A549 (cell line): Measurements from ENCODE around the gene PHC1. TPM values are rescaled to one million over a fixed set of nuclear protein-coding genes. Genes with fewer than 3 reads are reported as not detected.

Source experiments
- ATAC-seq, 2 experiments: fragments of 200-7000 bp in 1 of 2; fragments of >200 bp in 1 of 2; cut with Nextera tagmentation in 1 of 2; cut with Tn5 transposase in 1 of 2; 3 replicates each; pipeline versions ENCODE4 v1.8.0 to v1.9.1; 2018 to 2020; ENCODE audit warnings: mild to moderate bottlenecking in 1 of 2, moderate library complexity in 1 of 2
- CTCF ChIA-PET: fragments of 300-600 bp; sonication (Branson Sonifier 250); formaldehyde crosslinking; extraction: SDS; loops from one replicate; lab custom pipeline; 2021; ENCODE audit warnings: antibody characterized with exemption, inconsistent platforms; lab: Yijun Ruan, JAX
- POLR2A ChIA-PET: fragments of 350-600 bp; formaldehyde crosslinking; extraction: SDS; loops from one replicate; lab custom pipeline; 2021; ENCODE audit warnings: antibody characterized with exemption, inconsistent platforms; lab: Yijun Ruan, JAX
- DNase-seq, 2 experiments: peaks; one replicate each; pipeline versions ENCODE4 v3.0.0 to v3.0.0-alpha.2; 2011 to 2016; ENCODE audit warnings: low read depth in 1 of 2, low spot score in 1 of 2
- FAIRE-seq: peaks from 2 replicates; lab custom pipeline; 2011; peaks lifted over from hg19 to GRCh38; lab: Jason Lieb, UNC
- H3K27ac ChIP-seq, 2 experiments: fragments of >200 bp; sonication (Bioruptor Twin); formaldehyde crosslinking; 3 replicates each; pipeline ENCODE4 v1.5.1; 2016 to 2017
- H3K4me1 ChIP-seq: fragments of >200 bp; sonication (Bioruptor Twin); formaldehyde crosslinking; 3 replicates; pipeline ENCODE4 v1.6.1; 2016
- H3K4me2 ChIP-seq: fragments of >200 bp; sonication (Bioruptor Twin); formaldehyde crosslinking; 3 replicates; pipeline ENCODE4 v1.6.1; 2016
- H3K4me3 ChIP-seq: fragments of >200 bp; sonication (Bioruptor Twin); formaldehyde crosslinking; 3 replicates; pipeline ENCODE4 v1.5.1; 2016
- H3K9me3 ChIP-seq: fragments of >200 bp; sonication (Bioruptor Twin); formaldehyde crosslinking; 3 replicates; pipeline ENCODE4 v1.6.1; 2016
- CBX2 ChIP-seq: fragments of 200-600 bp; sonication (generic); IDR thresholded peaks from 2 replicates; pipeline ENCODE4 v1.6.1; 2016; ENCODE audit warnings: low read depth, mild to moderate bottlenecking, borderline replicate concordance
- CBX8 ChIP-seq: fragments of 200-600 bp; sonication (generic); IDR thresholded peaks from 2 replicates; pipeline ENCODE4 v1.6.1; 2016
- CEBPB ChIP-seq, 2 experiments: fragments of >200 bp in 1 of 2; sonication (Bioruptor Twin) in 1 of 2; formaldehyde crosslinking in 1 of 2; IDR thresholded peaks; 2 replicates each; pipeline ENCODE4 v1.6.1; 2012 to 2016
- CHD2 ChIP-seq: fragments of 150-350 bp; IDR thresholded peaks from 2 replicates; pipeline ENCODE4 v1.6.1; 2014; ENCODE audit warnings: low read length; ENCODE audit not compliant: partially characterized antibody
- EHF ChIP-seq: fragments of 250-450 bp; sonication (Bioruptor Pico); IDR thresholded peaks from 2 replicates; pipeline ENCODE4 v1.5.0; 2020; ENCODE audit warnings: mild to moderate bottlenecking
- ESRRA ChIP-seq: fragments of 150-350 bp; IDR thresholded peaks from 2 replicates; pipeline ENCODE4 v1.6.1; 2014; ENCODE audit warnings: mild to moderate bottlenecking, low read length, borderline replicate concordance
- FOXS1 ChIP-seq: fragments of 250-450 bp; sonication (Bioruptor Pico); IDR thresholded peaks from 2 replicates; pipeline ENCODE4 v1.5.0; 2020; ENCODE audit warnings: mild to moderate bottlenecking, moderate library complexity
- GATA3 ChIP-seq: IDR thresholded peaks from 2 replicates; pipeline ENCODE4 v1.6.1; 2012; ENCODE audit warnings: borderline replicate concordance
- HOXA7 ChIP-seq: fragments of 250-450 bp; sonication (Bioruptor Pico); IDR thresholded peaks from 2 replicates; pipeline ENCODE4 v1.5.0; 2020; ENCODE audit warnings: mild to moderate bottlenecking, moderate library complexity
- HOXB13 ChIP-seq: fragments of 250-450 bp; sonication (Bioruptor Pico); IDR thresholded peaks from 2 replicates; pipeline ENCODE4 v1.5.0; 2020; ENCODE audit warnings: low read depth, mild to moderate bottlenecking, moderate library complexity
- HOXB5 ChIP-seq: fragments of 250-450 bp; sonication (Bioruptor Pico); IDR thresholded peaks from 2 replicates; pipeline ENCODE4 v1.5.0; 2020; ENCODE audit warnings: mild to moderate bottlenecking, moderate library complexity
- JUN ChIP-seq, 2 experiments: fragments of >200 bp; sonication (Bioruptor Twin); formaldehyde crosslinking; IDR thresholded peaks; 2 replicates in 1 of 2; 3 replicates in 1 of 2; pipeline ENCODE4 v1.6.1; 2016 to 2017
- KDM1A ChIP-seq: fragments of 200-600 bp; sonication (generic); IDR thresholded peaks from 2 replicates; pipeline ENCODE4 v1.6.1; 2016; ENCODE audit warnings: low read depth, mild to moderate bottlenecking
- MAFK ChIP-seq: fragments of 450-650 bp; IDR thresholded peaks from 2 replicates; pipeline ENCODE4 v1.6.1; 2014; ENCODE audit not compliant: partially characterized antibody
- MYC ChIP-seq: IDR thresholded peaks from 2 replicates; pipeline ENCODE4 v1.6.1; 2012; ENCODE audit warnings: mild to moderate bottlenecking, inconsistent platforms, low read length, improper control_type of control experiment, borderline replicate concordance
- NR3C1 ChIP-seq: fragments of >200 bp; sonication (Bioruptor Twin); formaldehyde crosslinking; IDR thresholded peaks from 3 replicates; pipeline ENCODE4 v1.6.1; 2017
- POLR2A ChIP-seq: IDR thresholded peaks from 2 replicates; pipeline ENCODE4 v1.6.1; 2012; ENCODE audit warnings: mild to moderate bottlenecking, low read length
- POLR2AphosphoS2 ChIP-seq: conservative IDR thresholded peaks from 2 replicates; pipeline ENCODE4 v1.6.1; 2012; ENCODE audit warnings: low read length, improper control_type of control experiment, inconsistent platforms
- RAD21 ChIP-seq, 2 experiments: fragments of >200 bp in 1 of 2; sonication (Bioruptor Twin) in 1 of 2; formaldehyde crosslinking in 1 of 2; IDR thresholded peaks in 1 of 2; conservative IDR thresholded peaks in 1 of 2; 2 replicates in 1 of 2; 3 replicates in 1 of 2; pipeline ENCODE4 v1.6.1; 2012 to 2018; ENCODE audit warnings: inconsistent platforms in 1 of 2
- RFX5 ChIP-seq: fragments of 450-650 bp; IDR thresholded peaks from 2 replicates; pipeline ENCODE4 v1.7.1; 2014; ENCODE audit warnings: antibody characterized with exemption, mild to moderate bottlenecking, moderate library complexity
- SREBF2 ChIP-seq: fragments of 450-650 bp; IDR thresholded peaks from 2 replicates; pipeline ENCODE4 v1.6.1; 2014; ENCODE audit warnings: mild to moderate bottlenecking, moderate library complexity
- TP53 ChIP-seq: fragments of 250-450 bp; sonication (Bioruptor Pico); IDR thresholded peaks from 2 replicates; pipeline ENCODE4 v1.5.0; 2021; ENCODE audit warnings: mild to moderate bottlenecking, moderate library complexity
- ZC3H11A ChIP-seq: fragments of 450-650 bp; IDR thresholded peaks from 2 replicates; pipeline ENCODE4 v1.6.1; 2014; ENCODE audit warnings: antibody characterized with exemption, mild to moderate bottlenecking
- ZSCAN20 ChIP-seq: fragments of 250-450 bp; sonication (Bioruptor Pico); IDR thresholded peaks from 2 replicates; pipeline ENCODE4 v1.8.0; 2022; ENCODE audit warnings: mild to moderate bottlenecking, moderate library complexity
- WGBS: methylation state at CpG from one replicate; pipeline ENCODE4 v1.1.6; 2017; ENCODE audit errors: missing lambda C conversion rate; 5-methylcytosine and 5-hydroxymethylcytosine counted together
- polyA plus RNA-seq, 4 experiments: library from polyadenylated mRNA; depleted of rRNA in 3 of 4; stranded (reverse); fragments of >200 nt; fragmentation: RNase III in 1 of 4; extraction: RNeasy Plus Mini Kit Qiagen cat#74134 plus additional on column Dnase treatment in 1 of 4; gene quantifications; 2 replicates in 3 of 4; 3 replicates in 1 of 4; pipeline ENCODE4 v1.2.3, GENCODE V29; 2011 to 2017
- TF ChIP-seq, protein P1 (sequence below): fragments of 250-450 bp; sonication (Bioruptor Pico); IDR thresholded peaks from 2 replicates; pipeline ENCODE4 v1.5.0; 2020; ENCODE audit warnings: low read depth, mild to moderate bottlenecking, moderate library complexity
- TF ChIP-seq, protein P2 (sequence below): IDR thresholded peaks from 2 replicates; pipeline ENCODE4 v1.6.1; 2012; ENCODE audit warnings: low read depth, borderline replicate concordance
- TF ChIP-seq, protein P3 (sequence below): fragments of 250-450 bp; sonication (Bioruptor Pico); IDR thresholded peaks from 2 replicates; pipeline ENCODE4 v1.5.0; 2021; ENCODE audit warnings: mild to moderate bottlenecking, moderate library complexity, borderline replicate concordance
- TF ChIP-seq, protein P4 (sequence below): IDR thresholded peaks from 2 replicates; pipeline ENCODE4 v1.6.1; 2012

Gene PHC1
- polyA plus RNA-seq, 2 of the 4 experiments (the other 2 are of a cell fraction): 11.2 to 26.5 TPM

DNA sequence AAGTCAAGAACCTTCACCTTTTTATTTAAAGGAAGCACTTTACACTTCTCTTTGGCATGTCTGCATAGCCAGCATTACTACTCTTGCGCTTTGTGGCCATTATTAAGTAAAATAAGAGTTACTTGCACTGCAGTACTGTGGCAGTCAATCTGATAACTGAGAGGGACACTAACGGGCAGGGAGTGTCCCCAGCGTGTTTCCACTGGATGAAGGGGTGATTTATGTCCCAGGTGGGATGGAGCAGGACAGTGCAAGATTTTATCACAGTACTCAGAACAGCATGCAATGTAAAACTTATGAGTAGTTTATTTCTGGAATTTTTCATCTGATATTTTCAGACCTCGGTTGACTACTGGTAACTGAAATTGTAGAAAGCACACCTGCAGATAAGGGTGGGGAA lies 43.3 kb downstream of the PHC1 start:
- no peak overlapping the region for H3K4me3 ChIP-seq
- no peak for ATAC-seq
- H3K9me3 ChIP-seq: 0 out of 3 replicates have a peak, but pooled peaks cover 4% of the 10 kb centered on the region
- no peak for TF ChIP-seq POLR2A
- no peak for TF ChIP-seq CHD2
- TF ChIP-seq HOXB13 (CRISPR knock-in tag): no peak
- no peak for TF ChIP-seq EHF (CRISPR knock-in tag)
- TF ChIP-seq HOXB5: no peak
- no peak for TF ChIP-seq MYC
- TF ChIP-seq, protein P1, sequence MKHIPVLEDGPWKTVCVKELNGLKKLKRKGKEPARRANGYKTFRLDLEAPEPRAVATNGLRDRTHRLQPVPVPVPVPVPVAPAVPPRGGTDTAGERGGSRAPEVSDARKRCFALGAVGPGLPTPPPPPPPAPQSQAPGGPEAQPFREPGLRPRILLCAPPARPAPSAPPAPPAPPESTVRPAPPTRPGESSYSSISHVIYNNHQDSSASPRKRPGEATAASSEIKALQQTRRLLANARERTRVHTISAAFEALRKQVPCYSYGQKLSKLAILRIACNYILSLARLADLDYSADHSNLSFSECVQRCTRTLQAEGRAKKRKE (CRISPR knock-in tag): no peak
- TF ChIP-seq POLR2AphosphoS2: no peak
- no peak for TF ChIP-seq MAFK
- TF ChIP-seq RAD21 (conservative IDR thresholded peaks at IDR 0.05 in 1 of 2, IDR thresholded peaks at IDR 0.05 in 1 of 2): no peak
- TF ChIP-seq CBX8: no peak
- TF ChIP-seq CEBPB (IDR thresholded peaks at IDR 0.05): no peak
- no peak for TF ChIP-seq CBX2
- TF ChIP-seq GATA3: no peak
- TF ChIP-seq SREBF2: no peak
- TF ChIP-seq ESRRA: no peak
- no peak for TF ChIP-seq FOXS1 (CRISPR knock-in tag)
- TF ChIP-seq, protein P2, sequence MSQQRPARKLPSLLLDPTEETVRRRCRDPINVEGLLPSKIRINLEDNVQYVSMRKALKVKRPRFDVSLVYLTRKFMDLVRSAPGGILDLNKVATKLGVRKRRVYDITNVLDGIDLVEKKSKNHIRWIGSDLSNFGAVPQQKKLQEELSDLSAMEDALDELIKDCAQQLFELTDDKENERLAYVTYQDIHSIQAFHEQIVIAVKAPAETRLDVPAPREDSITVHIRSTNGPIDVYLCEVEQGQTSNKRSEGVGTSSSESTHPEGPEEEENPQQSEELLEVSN: no peak
- no peak for TF ChIP-seq TP53 (CRISPR knock-in tag)
- H3K4me2 ChIP-seq: no peak overlapping the region
- no peak overlapping the region for H3K27ac ChIP-seq
- POLR2A ChIA-PET: no interaction called here
- FAIRE-seq: no peak
- DNase-seq: no peak
- CTCF ChIA-PET: interaction anchor here (1.3 kb wide), 1 partner anchor 8 kb away, joined by 5 read pairs; the partner anchor contains the start of gene M6PR
- WGBS: 79% methylated on average over 4 of the region's 4 CpGs
- no peaks in the 10 kb centered on the region for H3K4me1 ChIP-seq

DNA sequence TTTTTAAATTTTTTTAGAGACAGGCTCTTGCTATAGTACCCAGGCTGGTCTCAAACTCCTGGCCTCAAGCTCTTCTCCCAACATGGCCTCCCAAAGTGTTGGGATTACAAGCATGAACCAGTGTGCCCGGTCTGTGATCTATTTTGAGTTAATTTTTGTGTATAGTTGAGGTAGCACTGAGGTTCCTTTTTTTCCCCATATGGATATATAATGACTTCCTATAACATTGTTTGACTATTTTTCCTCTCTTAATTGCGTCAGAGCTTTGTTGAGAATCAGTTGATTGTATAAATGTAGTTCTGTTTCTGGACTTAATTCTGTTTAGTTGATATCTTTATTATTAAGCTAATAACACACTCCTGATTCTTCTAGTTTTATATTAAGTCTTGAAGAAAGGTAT lies 43.8 kb downstream of the PHC1 start:
- Histone ChIP-seq H3K4me2 (no peak overlapping the region), H3K4me3 (no peak overlapping the region), H3K4me1 (no peaks in the 10 kb centered on the region), H3K9me3 (0 out of 3 replicates have a peak, but pooled peaks cover 4% of the 10 kb centered on the region), H3K27ac (no peak overlapping the region)
- WGBS: 21% methylated on average over 2 of the region's 2 CpGs
- no peak for DNase-seq
- no peak for ATAC-seq
- no peak for TF ChIP-seq NR3C1
- TF ChIP-seq MAFK: no peak
- no peak for TF ChIP-seq JUN (IDR thresholded peaks at IDR 0.05)
- no peak for TF ChIP-seq POLR2A
- TF ChIP-seq, protein P3, sequence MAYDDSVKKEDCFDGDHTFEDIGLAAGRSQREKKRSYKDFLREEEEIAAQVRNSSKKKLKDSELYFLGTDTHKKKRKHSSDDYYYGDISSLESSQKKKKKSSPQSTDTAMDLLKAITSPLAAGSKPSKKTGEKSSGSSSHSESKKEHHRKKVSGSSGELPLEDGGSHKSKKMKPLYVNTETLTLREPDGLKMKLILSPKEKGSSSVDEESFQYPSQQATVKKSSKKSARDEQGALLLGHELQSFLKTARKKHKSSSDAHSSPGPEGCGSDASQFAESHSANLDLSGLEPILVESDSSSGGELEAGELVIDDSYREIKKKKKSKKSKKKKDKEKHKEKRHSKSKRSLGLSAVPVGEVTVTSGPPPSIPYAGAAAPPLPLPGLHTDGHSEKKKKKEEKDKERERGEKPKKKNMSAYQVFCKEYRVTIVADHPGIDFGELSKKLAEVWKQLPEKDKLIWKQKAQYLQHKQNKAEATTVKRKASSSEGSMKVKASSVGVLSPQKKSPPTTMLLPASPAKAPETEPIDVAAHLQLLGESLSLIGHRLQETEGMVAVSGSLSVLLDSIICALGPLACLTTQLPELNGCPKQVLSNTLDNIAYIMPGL (CRISPR knock-in tag): no peak
- no peak for TF ChIP-seq KDM1A
- TF ChIP-seq MYC: no peak
- no peak for FAIRE-seq
- ChIA-PET POLR2A (no interaction called here), CTCF (interaction anchor here (1.3 to 1.5 kb wide), 2 partner anchors 9 to 91 kb away, joined by 5 read pairs; partner anchors contain the start of gene M6PR)

DNA sequence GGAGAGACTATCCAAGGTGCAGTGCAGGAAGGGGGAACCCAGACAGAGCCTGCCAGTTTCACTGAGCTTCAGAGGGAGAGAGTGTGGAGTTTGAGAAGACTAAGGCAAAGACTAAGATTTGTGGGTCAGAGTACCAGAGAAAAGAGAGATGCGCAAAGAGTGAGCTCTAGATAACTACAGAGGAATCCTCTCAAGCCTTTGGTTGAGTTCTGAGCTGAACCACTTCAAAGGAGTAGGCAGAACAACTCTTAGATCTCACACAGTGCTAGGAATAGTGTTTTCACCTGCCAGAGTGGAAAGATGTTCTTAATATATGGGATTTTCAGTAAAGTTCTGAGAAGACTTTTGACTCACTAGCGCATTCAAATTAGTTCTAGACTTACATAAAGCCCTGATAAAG lies 45.9 kb downstream of the PHC1 start:
- no peaks in the 10 kb centered on the region for H3K4me1 ChIP-seq
- no peak for TF ChIP-seq HOXB5
- no peak for TF ChIP-seq RFX5
- TF ChIP-seq ZC3H11A: no peak
- no peak for TF ChIP-seq ZSCAN20
- no peak for TF ChIP-seq HOXA7 (CRISPR knock-in tag)
- TF ChIP-seq CBX8: no peak
- TF ChIP-seq, protein P4, sequence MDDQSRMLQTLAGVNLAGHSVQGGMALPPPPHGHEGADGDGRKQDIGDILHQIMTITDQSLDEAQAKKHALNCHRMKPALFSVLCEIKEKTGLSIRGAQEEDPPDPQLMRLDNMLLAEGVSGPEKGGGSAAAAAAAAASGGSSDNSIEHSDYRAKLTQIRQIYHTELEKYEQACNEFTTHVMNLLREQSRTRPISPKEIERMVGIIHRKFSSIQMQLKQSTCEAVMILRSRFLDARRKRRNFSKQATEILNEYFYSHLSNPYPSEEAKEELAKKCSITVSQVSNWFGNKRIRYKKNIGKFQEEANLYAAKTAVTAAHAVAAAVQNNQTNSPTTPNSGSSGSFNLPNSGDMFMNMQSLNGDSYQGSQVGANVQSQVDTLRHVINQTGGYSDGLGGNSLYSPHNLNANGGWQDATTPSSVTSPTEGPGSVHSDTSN: no peak
- TF ChIP-seq ESRRA: no peak
- TF ChIP-seq, all 56 proteins: peak for 0
- ATAC-seq: no peak
- ChIA-PET CTCF (interaction anchor here (0.9 kb wide), 1 partner anchor 70 kb away, joined by 3 read pairs; no protein-coding TSS in a partner anchor), POLR2A (no interaction called here)
- Histone ChIP-seq H3K9me3 (0 out of 3 replicates have a peak, but pooled peaks cover 4% of the 10 kb centered on the region), H3K4me3 (no peak overlapping the region), H3K4me2 (no peak overlapping the region), H3K27ac (no peak overlapping the region)
- no peak for DNase-seq
- FAIRE-seq: no peak
- 93% methylated on average over 2 of the region's 2 CpGs for WGBS
